Fibroblast of skin of abdomen (primary cell): Measurements from ENCODE around the gene GLI2.
A peak's percentile ranks its signal among the peaks of the same experiment; 100 is the strongest.

Source experiments
- DNase-seq: peaks from one replicate; pipeline ENCODE4 v3.0.0-alpha.2; 2013

GLI2 gene

DNA sequence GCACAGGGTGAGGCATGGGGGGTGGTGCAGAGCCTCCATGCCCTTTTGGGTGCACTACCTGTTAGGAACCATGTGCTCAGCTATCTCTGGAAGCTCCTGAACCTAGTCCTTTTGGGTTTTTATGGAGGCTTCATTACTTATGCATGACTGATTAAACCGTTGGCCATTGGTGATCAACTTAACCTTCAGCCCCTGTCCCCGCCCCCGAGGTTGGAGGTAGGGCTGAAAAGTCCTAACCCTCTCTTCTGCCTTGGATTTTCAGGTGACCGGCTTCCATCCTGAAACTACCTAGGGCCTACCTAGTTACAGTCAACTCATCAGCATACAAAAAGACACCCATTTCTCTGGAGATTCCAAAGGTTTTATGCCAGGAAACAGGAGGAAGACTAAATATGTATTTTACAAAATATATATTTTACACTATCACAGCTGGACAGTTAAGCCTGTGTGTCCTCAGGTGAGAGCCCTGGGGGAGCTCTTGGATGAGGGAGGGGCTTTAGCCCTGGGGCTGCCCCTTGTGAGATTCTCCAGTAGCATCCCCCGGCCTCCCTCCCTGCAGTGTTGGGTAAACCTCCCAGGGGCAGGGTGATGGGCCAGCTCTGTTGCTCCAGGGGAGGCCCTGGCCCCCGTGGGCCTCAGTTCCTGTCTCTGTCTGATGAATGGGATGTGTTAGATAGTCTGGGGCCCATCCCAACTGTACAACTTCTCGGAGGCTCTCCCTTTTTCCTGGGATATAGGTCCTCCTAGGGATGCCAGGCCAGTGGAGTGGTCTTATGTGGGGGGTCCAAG lies 24.1 kb downstream of the GLI2 start:
- no peak for DNase-seq

- no peak for DNase-seq
These were observed 24.9 kb downstream of the GLI2 start for GRCh38 chr2:120760446-120761135.

DNA sequence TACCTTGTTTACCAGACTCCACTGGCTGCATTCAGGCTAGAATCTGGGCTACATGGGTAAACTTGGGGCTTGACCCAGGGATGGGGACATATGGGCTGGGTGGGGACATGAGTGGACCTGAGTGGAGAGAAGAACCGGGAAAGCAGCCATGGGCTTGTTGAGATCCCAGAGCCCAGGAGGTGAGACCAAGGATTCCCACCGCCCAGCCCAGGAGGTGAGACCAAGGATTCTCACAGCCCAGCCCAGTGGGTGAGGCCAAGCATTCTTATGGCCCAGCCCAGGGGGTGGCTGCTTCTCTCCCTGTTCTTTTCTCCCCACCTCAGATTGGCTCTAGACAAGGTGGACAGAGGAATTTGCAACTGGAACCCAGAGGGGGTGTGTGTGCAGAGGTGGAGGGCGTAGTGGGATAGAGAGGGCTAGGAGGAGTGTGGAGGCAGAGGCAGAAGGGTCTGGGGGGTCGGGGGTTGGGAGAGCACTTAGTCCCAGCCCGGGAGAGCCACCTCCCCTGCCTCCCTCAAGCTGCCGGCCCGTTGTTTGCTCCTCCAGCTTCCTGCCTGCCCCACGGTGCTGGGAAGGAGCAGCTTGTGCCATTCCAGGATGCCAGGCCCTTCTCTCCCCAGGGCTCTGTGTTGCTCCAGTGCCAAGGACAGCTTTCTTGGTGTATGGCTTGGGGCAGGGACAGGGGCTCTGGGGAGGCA lies 25.6 kb downstream of the GLI2 start:
- DNase-seq: no peak

DNA sequence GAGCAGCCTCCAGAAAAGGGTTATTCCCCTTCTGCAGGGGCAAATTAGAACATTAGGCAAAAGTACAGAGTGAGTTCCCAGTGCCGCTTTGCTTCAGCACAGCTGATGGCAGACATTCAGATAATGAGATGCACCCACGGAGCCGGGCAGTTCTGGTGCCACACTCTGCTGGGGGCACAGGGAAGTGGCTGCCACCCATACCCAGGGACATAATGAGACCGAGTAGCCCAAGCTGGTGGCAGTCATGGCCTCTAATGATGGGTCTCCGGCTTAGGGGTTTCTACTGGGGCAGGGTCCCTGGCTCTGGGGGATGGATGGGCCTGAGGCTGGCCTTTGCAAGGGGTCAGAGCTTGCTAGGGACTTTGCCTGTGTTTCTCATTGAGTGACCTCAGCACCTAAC lies 26.2 kb downstream of the GLI2 start:
- no peak for DNase-seq

DNA sequence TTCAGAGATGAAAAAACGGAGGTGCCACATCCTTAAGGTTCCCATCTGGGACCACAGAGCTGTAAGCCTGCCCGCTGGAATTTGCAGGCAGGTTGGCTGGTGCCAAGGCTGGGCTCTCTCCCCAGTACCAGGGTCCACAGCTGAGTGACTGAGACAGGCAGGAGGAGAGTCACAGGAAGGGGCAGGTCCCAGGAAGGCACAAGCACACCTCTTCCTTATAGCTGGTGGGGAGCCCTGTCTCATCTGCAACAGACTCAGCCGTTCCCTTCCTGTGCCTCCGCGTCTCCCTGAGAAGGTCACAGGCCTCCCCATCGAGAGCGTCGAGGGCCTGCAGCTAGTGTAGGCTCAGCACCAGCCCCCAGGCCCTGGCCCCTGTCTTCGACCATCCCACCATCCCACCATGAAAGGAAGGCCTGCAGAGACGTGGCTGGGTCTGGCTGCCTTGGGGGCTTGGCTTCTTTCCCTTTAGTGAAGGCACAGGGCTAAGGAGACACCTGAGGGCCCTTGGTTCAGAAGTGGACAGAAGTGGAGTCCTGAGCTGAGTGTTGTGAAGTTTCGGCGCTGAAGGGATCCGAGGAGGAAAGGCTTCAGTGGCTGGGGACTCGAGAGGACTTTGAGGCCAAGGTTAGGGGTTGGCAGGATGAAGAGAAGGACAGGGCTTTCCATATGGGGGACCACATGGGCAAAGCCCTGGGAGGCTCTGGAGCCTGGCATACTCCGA lies 26.8 kb downstream of the GLI2 start:
- DNase-seq: no peak

GRCh38 chr2:120763508-120763907 lies 27.8 kb downstream of the GLI2 start:
- no peak for DNase-seq

DNA sequence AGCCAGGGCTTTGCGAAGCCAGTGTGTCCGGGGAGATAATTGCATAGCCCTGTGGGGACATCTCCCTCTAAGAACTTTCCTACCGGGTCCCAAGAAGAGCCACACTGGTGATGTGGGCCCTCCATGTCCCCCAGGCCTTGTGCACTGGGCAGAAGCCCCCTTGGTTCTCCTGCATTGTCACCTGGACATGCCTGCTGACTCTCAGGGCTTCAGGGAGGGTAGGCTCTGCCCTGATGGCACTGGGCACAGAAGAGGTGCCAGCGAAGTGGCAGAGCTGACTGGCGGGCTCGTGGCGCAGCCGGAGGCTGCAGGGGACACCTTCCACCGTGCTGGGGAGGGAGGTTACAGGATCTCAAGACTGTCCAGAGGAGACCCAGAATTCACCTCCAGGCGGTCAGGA lies 28.3 kb downstream of the GLI2 start:
- DNase-seq: no peak

- DNase-seq: peak; percentile 39
These were observed 28.8 kb downstream of the GLI2 start for GRCh38 chr2:120764492-120764891.

DNA sequence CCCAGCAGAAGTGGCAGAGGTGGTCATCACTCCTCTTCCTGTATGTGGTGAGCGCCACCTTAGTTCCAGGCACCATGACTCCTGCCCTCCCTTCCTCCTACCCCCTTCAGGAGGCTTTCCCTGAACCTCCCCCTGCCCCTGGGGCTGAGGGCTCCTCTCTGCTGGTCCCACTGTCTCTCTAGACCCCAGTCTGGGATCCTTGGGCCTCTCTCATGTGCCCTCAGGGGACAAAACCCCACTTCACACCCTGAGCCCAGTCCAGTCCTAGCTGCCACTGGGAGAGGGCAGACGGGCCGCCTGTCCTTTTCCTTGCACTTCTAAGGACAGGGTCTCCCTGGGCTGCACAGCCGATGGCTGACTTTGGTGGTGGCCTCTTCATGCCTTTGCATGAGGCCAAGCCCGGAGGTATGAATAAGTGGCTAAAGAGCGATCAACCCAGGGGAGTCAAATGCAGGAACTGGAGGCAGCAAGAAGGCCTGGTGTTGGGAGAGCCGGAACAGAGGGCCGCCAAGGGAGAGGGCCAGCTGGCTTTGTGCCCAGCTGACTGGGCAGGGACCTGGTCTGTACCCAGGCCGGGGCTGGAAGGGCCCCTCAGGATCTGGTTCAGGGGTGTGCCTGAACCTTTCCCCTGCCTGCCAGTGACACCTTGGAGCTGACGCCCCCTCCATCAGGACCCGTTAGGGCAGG lies 29.5 kb downstream of the GLI2 start:
- no peak for DNase-seq

DNA sequence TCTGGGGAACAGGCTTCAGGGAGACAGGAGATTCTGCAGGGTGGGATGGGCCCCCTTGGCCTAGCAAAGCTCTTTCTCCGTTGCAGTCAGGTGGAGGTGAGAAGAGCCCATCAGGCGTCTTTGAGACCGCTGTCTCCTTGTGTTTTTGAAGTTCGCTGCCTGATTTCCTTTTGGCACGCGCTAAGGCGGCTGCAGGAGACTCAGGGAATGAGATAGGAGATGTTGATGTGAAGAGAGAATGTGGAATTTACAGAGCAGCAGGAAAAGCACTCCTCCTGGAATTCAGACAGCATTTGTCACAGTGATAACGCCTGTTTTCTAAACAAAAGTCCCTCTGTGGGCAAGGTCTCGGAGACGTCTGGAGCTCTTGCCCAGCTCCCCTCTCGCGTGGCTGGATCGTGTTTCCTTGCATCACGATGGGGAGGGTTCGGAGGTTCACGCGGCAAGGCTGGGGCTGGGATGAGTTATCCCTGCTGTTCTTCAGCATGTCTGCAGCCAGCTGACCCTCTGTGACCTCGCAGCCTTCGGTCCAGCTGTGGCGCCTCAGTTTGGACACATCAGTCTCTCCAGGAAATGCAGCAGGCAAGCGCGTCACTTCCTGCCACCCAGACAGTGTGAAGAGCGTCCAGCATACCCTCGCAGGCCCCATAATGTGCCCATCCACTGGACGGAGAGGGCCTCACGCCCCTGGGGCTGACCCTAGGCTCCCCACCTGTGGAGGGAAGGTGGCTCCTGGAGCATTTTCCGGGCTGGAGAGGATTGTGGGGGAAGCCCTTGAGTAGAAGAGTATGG lies 30.2 kb downstream of the GLI2 start:
- peak; percentile 75 for DNase-seq

- no peak for DNase-seq
These were observed 31.0 kb downstream of the GLI2 start for GRCh38 chr2:120766470-120767351.

DNA sequence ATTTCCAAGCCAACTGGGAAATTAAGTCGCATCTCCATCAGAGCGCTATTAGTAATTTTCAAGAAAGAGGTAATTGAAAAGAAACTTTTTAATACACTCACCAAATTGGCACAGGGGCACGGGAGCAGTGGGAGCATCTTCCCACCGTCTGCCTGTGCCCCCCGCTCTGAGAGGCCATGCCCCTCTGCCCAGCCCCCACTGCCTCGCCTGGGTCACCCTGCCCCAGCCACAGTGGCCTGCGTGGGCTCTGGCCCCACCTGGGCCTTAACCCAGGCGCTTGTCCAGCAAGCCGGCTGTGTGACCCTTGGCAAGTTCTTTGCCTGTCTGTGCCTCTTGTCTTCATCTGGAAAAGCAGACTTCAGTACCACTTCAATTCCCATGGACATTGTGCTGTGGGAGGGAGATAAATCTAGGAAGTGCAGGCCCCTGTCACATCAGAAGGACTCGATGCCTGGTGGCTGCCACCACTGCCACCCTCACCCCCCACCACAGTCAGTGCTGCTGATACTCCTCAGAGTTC lies 31.9 kb downstream of the GLI2 start:
- DNase-seq: no peak

- no peak for DNase-seq
These were observed 32.7 kb downstream of the GLI2 start for GRCh38 chr2:120768112-120769048.

DNA sequence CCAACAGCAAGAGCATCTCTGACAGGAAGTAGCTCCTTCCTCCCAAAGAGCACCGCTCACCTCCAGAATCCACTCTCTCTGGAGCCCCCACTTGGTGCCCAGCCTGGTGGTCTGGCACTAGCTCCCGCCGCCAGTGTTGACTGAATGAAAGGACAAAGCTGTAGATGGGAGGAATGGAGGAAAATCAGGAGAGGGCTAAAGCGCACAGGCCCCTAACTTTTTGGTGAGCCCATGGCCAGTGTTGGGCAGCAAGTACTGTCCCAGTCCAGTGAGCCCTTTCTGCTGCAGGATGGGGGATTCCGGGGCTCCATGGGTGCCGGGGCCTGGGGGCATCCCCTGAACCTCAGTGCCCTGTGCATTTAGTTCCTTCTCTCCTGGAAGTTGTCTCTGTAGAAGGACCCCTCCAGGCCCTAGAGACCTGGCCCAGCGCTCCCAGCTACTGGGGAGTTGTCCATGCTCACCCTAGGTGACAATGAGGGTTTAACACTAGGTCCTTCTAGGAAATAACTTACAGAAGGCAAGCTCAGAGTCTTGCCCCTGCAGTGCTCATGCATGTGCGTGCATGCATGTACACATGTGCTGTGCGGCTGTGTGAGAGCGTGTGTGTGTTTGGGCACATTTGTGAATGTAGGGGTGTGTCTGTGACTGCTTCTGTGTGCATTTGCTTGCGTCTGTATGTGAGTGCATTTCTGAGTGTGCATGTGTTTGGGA lies 33.6 kb downstream of the GLI2 start:
- no peak for DNase-seq

DNA sequence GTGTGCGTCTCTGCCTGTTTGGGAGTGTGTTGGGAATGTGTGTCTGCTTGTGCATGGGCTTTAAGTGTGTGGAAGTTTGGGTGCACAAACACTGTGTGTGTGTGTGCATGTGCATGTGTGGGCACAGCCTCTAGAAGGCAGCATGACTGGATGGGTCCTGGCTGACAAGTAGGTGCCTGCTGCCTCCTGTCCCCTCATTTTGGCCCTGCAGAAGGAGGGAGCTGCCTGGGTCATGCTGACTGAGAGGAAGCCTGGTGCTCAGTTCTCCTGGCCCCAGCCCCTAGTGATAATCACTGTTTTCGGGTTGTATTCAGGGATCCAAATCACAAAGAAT lies 34.1 kb downstream of the GLI2 start:
- no peak for DNase-seq

GRCh38 chr2:120770176-120770575 lies 34.5 kb downstream of the GLI2 start:
- no peak for DNase-seq

- DNase-seq: no peak
These were observed 35.0 kb downstream of the GLI2 start for GRCh38 chr2:120770641-120771040.

DNA sequence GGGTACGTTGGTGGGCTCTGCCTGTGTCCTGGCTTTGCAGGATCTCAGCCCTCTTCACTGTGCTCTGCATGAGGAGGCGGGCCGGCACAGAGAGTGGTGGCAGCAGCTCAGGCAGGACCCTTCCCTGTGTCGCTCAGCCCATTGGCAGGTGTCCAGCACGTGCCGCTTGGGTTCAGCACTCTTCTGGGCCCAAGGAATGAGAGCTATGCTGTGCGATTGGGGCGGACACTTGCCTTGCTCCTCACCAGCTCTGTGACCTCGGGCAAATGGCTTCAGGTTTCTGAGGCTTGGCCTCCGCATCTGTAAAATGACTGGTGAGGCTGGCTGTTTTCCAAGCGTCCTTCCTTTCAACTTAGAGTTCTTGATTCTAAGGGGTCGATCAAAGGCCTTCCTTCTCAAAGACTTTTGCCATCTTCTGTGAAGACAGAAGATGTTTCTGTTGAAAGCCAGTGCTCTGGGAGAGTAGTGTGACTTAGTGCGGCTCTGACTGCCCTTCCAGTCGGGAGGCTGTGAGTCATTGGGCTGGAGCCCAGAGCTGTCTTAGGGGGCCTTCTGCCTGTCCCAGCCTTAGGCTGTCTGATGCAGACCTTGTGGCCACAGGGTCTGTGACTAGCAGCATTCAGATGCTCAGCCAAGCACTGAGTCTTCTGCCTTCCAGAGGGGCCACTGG lies 35.6 kb downstream of the GLI2 start:
- peak; percentile 93 for DNase-seq
